Left ventricle myocardium inferior (tissue), 1 donor: ENCODE results near the gene IRF2. TPM values are rescaled to one million over a fixed set of nuclear protein-coding genes. Genes with fewer than 3 reads are reported as not detected.

Source experiments
- DNase-seq: peaks from one replicate; pipeline ENCODE4 v3.0.0-alpha.2; 2020
- H3K27ac ChIP-seq: fragments of 200-600 bp; replicated peaks from 2 replicates; pipeline ENCODE4 v1.8.0; 2021
- H3K27me3 ChIP-seq: fragments of 200-600 bp; 2 replicates; pipeline ENCODE4 v1.8.0; 2021; ENCODE audit warnings: low read depth
- H3K36me3 ChIP-seq: fragments of 200-600 bp; 2 replicates; pipeline ENCODE4 v1.8.0; 2021
- H3K4me1 ChIP-seq: fragments of 200-600 bp; 2 replicates; pipeline ENCODE4 v1.8.0; 2021
- H3K4me3 ChIP-seq: fragments of 200-600 bp; 2 replicates; pipeline ENCODE4 v1.8.0; 2021; ENCODE audit warnings: mild to moderate bottlenecking, moderate library complexity
- H3K9me3 ChIP-seq: fragments of 200-600 bp; replicated peaks from 2 replicates; pipeline ENCODE4 v1.8.0; 2021
- intact Hi-C: fragments of 100-400 bp; cut with micrococcal nuclease; formaldehyde crosslinking; loops from one replicate; pipeline ENCODE4 v1.11.0; 2022
- total RNA-seq: library from RNA; stranded (reverse); fragmentation: NEBNext Ultra II Directional; extraction: Animal tissue kit (Norgen Biotek cat#: 25700); gene quantifications from one replicate; pipeline ENCODE4 v1.2.1, GENCODE V29; 2021
- TF ChIP-seq, protein P1 (sequence below): fragments of 200-600 bp; IDR thresholded peaks from 2 replicates; pipeline ENCODE4 v1.8.0; 2021; ENCODE audit warnings: antibody characterized with exemption, mild to moderate bottlenecking, borderline replicate concordance
- donor health status: DM: no; HTN: yes; CAD: no; lungs with severe emphysema.

The IRF2 gene
- total RNA-seq, 1 donor from 2014 or later, result 25.9 TPM

DNA sequence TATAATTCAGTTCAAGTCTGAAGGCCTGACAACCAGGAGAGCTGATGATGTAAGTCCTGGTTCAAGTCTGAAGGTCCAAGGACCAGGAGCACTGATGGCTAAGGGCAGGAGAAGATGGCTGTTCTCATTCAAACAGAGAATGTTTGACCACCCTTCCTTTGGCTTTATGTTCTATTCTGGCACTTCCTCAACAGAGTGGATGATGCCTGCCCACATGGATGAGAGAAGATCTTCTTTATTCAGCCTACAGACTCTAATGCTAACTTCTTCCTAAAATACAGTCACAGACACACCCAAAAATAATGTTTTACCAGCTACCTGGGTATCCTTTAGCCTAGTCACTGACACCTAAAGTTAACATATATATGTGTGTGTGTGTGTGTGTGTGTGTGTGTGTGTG, 25.6 kb upstream of the IRF2 start:
- H3K36me3 ChIP-seq, result no peaks in the 10 kb centered on the region

DNA sequence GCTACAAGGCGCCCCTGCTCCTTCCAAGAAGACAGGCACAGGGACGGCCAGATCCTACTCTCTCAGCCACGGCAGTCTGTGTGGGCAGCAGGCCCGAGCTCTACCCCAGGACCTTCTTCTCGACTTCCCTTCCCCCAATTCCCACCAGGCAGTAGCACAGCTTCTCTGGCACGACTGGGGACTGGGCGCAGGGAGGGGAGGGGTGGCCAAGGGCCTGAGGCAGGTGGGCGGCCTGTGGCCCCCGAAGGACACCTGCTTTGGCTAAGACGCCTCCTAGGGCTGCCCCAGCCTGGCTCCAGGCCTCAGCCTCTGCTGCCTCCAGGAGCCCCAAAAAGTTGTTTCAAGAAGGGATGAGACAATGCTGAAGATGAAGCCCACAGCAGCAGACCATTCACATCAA, 24.2 kb upstream of the IRF2 start:
- Histone ChIP-seq H3K4me3 (no peak overlapping the region), H3K27ac (no peak overlapping the region), H3K4me1 (no peaks in the 10 kb centered on the region), H3K9me3 (peaks cover 6% of the 10 kb centered on the region), H3K27me3 (no peaks in the 10 kb centered on the region), H3K36me3 (no peaks in the 10 kb centered on the region)
- TF ChIP-seq, protein P1, sequence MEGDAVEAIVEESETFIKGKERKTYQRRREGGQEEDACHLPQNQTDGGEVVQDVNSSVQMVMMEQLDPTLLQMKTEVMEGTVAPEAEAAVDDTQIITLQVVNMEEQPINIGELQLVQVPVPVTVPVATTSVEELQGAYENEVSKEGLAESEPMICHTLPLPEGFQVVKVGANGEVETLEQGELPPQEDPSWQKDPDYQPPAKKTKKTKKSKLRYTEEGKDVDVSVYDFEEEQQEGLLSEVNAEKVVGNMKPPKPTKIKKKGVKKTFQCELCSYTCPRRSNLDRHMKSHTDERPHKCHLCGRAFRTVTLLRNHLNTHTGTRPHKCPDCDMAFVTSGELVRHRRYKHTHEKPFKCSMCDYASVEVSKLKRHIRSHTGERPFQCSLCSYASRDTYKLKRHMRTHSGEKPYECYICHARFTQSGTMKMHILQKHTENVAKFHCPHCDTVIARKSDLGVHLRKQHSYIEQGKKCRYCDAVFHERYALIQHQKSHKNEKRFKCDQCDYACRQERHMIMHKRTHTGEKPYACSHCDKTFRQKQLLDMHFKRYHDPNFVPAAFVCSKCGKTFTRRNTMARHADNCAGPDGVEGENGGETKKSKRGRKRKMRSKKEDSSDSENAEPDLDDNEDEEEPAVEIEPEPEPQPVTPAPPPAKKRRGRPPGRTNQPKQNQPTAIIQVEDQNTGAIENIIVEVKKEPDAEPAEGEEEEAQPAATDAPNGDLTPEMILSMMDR, result no peak
- intact Hi-C loops, result no loop called here
- DNase-seq, result no peak

More for the DNA sequence above, 25.6 kb upstream of the IRF2 start:
- H3K9me3 ChIP-seq, result peaks cover 6% of the 10 kb centered on the region
- H3K4me3 ChIP-seq, result no peak overlapping the region
- no peak overlapping the region for H3K27ac ChIP-seq
- no peaks in the 10 kb centered on the region for H3K27me3 ChIP-seq
- no peak for DNase-seq
- TF ChIP-seq, protein P1, result no peak
- H3K4me1 ChIP-seq, result no peaks in the 10 kb centered on the region
- intact Hi-C loops, result no loop called here

DNA sequence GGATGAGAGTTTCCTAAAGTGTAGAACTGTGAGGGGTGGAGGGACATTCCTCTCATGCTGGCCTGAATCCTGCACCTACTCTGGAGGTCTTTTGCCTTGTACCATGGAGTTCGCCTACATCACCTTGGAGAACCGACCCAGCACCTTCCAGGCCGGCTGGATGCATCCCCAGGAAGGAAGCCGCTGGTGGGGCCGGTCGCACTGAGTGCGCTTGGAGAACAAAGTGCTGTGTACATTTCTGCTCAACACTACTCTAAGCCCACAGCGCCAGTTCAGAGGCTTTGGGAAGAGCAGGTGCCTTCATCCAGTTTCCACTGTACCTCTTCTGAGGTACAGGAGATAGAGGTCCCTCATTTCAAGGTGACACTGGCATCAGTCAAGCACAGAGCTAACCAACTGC, 15.4 kb upstream of the IRF2 start:
- H3K27ac ChIP-seq, result no peak overlapping the region
- no peaks in the 10 kb centered on the region for H3K27me3 ChIP-seq
- DNase-seq, result no peak
- no peak overlapping the region for H3K4me3 ChIP-seq
- no peaks in the 10 kb centered on the region for H3K4me1 ChIP-seq
- TF ChIP-seq, protein P1, result no peak
- intact Hi-C loops, result no loop called here
- no peaks in the 10 kb centered on the region for H3K9me3 ChIP-seq
- no peaks in the 10 kb centered on the region for H3K36me3 ChIP-seq

DNA sequence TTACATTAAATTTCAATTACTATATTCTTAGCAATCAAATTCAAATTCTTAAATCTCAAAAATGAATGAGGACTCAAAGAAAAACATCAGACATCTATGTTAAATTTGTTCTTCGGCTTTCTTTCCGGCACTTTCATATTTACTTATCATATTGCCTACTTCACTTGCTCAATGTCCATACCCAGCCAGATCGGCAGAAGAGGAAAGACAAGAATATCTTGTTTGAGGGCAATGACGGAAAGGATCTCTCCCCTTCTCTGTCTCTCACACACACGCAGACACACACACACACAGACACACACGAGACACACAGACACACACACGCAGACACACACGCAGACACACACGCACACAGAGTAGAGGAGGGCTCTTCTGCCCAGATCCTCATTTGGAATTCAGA, 13.2 kb upstream of the IRF2 start:
- TF ChIP-seq, protein P1, result no peak

DNA sequence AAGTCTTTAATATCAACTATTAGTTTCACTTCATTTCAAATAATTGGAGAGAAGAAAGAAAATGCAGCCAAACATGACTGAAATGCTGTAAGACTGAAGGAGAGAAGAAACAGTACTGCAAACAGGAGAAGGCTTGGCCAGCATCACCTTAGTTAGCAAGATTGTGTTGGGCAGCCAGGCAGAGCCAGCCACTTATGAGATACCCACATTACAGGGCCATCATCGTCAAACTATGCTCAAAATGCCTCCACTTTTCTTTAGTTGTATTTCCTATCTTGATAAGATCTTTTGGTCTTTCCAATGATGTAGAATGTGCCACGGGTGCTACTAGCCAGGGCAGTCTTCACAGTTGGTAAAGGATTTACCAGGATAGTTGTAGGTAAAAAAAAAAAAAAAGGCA, 10.9 kb upstream of the IRF2 start:
- DNase-seq, result no peak
- no peaks in the 10 kb centered on the region for H3K27me3 ChIP-seq

More for the DNA sequence above, 13.2 kb upstream of the IRF2 start:
- Histone ChIP-seq H3K27ac (no peak overlapping the region), H3K36me3 (no peaks in the 10 kb centered on the region), H3K9me3 (no peaks in the 10 kb centered on the region), H3K4me1 (no peaks in the 10 kb centered on the region), H3K4me3 (no peak overlapping the region), H3K27me3 (no peaks in the 10 kb centered on the region)
- DNase-seq, result no peak
- intact Hi-C loops, result no loop called here

More for the DNA sequence above, 10.9 kb upstream of the IRF2 start:
- TF ChIP-seq, protein P1, result no peak
- no peaks in the 10 kb centered on the region for H3K36me3 ChIP-seq
- no peaks in the 10 kb centered on the region for H3K4me1 ChIP-seq
- no peak overlapping the region for H3K27ac ChIP-seq
- no peaks in the 10 kb centered on the region for H3K9me3 ChIP-seq
- H3K4me3 ChIP-seq, result no peak overlapping the region
- intact Hi-C loops, result no loop called here
